ENCODE measurements around the gene WIPF2.

GRCh38 chr17:40191237-40192208 lies 27.6 kb upstream of the WIPF2 start:
- TF ChIP-seq RAD21 (IDR thresholded peaks at IDR 0.05 in 1 of 2, conservative IDR thresholded peaks at IDR 0.05 in 1 of 2; ENCODE audit: low read depth in 2 of 2, low read length in 2 of 2) (peak; percentile 32 to 60), CTCF (IDR thresholded peaks at IDR 0.05; ENCODE audit: control extremely low read depth in 1 of 3, insufficient read depth in 1 of 3, low read depth in 1 of 3, low read length in 3 of 3) (peak; percentile 58 to 73 (median 71)), RFX5 (IDR thresholded peaks at IDR 0.05; ENCODE audit: borderline replicate concordance, low read depth, low read length) (no peak), RBBP5 (IDR thresholded peaks at IDR 0.05; ENCODE audit: borderline replicate concordance, low read depth, low read length) (0 out of 2 replicates have a peak, but pooled peaks have one; percentile 60)
